KMS-11 (cell line): ENCODE results near the gene MT1M.

Experiments
- H2AFZ ChIP-seq: fragments of 200-600 bp; sonication (generic); 2 replicates; pipeline ENCODE4 v1.6.1; 2016; ENCODE audit warnings: antibody characterized with exemption, mixed run types, low read depth
- H3K27ac ChIP-seq: fragments of 200-600 bp; sonication (generic); 2 replicates; pipeline ENCODE4 v1.6.1; 2016; ENCODE audit warnings: mild to moderate bottlenecking, mixed run types
- H3K27me3 ChIP-seq: fragments of 200-600 bp; sonication (generic); 2 replicates; pipeline ENCODE4 v1.6.1; 2017; ENCODE audit warnings: mild to moderate bottlenecking, low read depth, mixed run types, moderate library complexity; ENCODE audit not compliant: insufficient read depth
- H3K36me3 ChIP-seq: fragments of 200-600 bp; sonication (generic); 2 replicates; pipeline ENCODE4 v1.6.1; 2017; ENCODE audit warnings: mild to moderate bottlenecking, mixed run types; ENCODE audit not compliant: insufficient read depth
- H3K4me1 ChIP-seq: fragments of 200-600 bp; sonication (generic); 2 replicates; pipeline ENCODE4 v1.6.1; 2016; ENCODE audit warnings: mild to moderate bottlenecking, low read depth, mixed run types; ENCODE audit not compliant: poor library complexity, severe bottlenecking
- H3K4me2 ChIP-seq: fragments of 200-600 bp; sonication (generic); 2 replicates; pipeline ENCODE4 v1.7.0; 2016; ENCODE audit warnings: mild to moderate bottlenecking, mixed run types
- H3K4me3 ChIP-seq: fragments of 200-600 bp; sonication (generic); IDR thresholded peaks from 2 replicates; pipeline ENCODE4 v1.6.1; 2017; ENCODE audit warnings: low read depth, low read length, mixed read lengths; ENCODE audit not compliant: insufficient read depth
- H3K79me2 ChIP-seq: fragments of 200-600 bp; sonication (generic); 2 replicates; pipeline ENCODE4 v1.6.1; 2016; ENCODE audit warnings: low read depth, mixed run types; ENCODE audit not compliant: insufficient read depth
- H3K9ac ChIP-seq: fragments of 200-600 bp; sonication (generic); 2 replicates; pipeline ENCODE4 v1.6.1; 2016; ENCODE audit warnings: mild to moderate bottlenecking, mixed run types
- H4K20me1 ChIP-seq: fragments of 200-600 bp; sonication (generic); 2 replicates; pipeline ENCODE4 v1.6.1; 2016; ENCODE audit warnings: mild to moderate bottlenecking, mixed run types; ENCODE audit not compliant: insufficient read depth
- CTCF ChIP-seq: fragments of 200-600 bp; sonication (generic); conservative IDR thresholded peaks from 2 replicates; pipeline ENCODE4 v1.6.1; 2017; ENCODE audit warnings: low read depth, mild to moderate bottlenecking, antibody characterized with exemption, low read length, moderate library complexity, mixed read lengths

The MT1M gene

DNA sequence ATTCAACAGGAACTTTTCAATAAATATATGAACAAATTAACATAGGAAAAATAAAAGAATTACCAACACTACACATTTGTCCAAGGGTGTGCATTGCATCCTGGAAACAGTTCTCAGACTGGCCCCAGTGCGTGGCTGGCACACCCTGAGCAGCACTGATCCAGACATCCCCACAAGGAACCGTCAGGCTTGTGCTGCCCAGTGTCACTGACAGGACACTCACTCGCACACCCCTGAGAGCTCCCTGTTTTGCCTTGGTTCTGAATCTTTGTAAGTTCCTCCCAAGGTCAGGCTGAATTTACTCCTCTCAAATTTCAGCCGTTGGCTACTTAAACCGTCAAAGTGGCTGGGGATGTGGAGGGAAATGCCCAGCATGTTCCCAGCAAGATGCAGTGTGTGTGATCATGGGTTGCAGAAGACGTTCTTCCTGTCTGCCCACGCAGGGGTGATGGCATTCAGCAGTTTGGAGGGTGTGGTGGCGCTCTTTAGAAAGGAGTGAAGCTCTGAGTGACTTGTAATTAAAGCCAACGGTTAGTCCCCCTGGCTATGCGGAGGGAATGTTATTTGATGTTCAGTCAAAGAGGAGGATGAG, 22.3 kb upstream of the MT1M start:
- H3K27ac ChIP-seq = no peak overlapping the region
- H3K9ac ChIP-seq = no peak overlapping the region

DNA sequence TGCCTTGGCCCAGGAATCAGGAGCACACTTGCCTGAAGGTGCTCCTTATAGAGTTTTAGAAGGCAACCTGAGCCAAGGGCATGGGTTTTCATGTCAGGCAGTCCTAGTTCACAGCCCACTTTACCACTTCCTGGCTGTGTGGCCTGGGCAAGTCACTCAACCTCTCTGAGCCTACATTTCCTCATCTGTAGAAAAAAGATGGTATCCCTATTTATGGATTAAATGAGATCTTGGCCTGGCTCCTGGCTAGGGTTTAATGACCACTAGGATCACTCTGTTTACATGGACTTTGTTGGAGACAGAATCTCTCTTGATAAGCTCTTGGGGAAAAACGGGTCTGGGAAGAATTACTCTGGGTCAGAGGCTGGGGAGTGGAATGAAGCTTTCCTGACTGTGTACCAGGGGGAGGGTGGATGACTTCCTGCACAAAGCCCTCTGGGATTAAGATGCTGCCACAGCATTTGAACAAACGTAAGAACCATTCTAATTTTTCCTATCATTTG, 21.8 kb upstream of the MT1M start:
- Histone ChIP-seq H3K4me2 (no peak overlapping the region; the same call in 1 of the 2 replicates), H3K27me3 (peaks cover 10% of the 10 kb centered on the region; the same call in 1 of the 2 replicates), H3K4me1 (peaks cover 16% of the 10 kb centered on the region), H3K36me3 (no peaks in the 10 kb centered on the region), H3K9ac (no peak overlapping the region), H3K27ac (no peak overlapping the region), H2AFZ (no peak overlapping the region), H4K20me1 (no peaks in the 10 kb centered on the region), H3K79me2 (no peaks in the 10 kb centered on the region), H3K4me3 (no peak overlapping the region)
- TF ChIP-seq CTCF = no peak

More for the DNA sequence above, 22.3 kb upstream of the MT1M start:
- Histone ChIP-seq H3K4me1 (peaks cover 16% of the 10 kb centered on the region), H3K36me3 (no peaks in the 10 kb centered on the region), H3K4me2 (peak overlapping the region; percentile 93), H4K20me1 (no peaks in the 10 kb centered on the region), H3K4me3 (no peak overlapping the region), H3K27me3 (peaks cover 10% of the 10 kb centered on the region; the same call in 1 of the 2 replicates), H3K79me2 (no peaks in the 10 kb centered on the region), H2AFZ (no peak overlapping the region)
- no peak for TF ChIP-seq CTCF

DNA sequence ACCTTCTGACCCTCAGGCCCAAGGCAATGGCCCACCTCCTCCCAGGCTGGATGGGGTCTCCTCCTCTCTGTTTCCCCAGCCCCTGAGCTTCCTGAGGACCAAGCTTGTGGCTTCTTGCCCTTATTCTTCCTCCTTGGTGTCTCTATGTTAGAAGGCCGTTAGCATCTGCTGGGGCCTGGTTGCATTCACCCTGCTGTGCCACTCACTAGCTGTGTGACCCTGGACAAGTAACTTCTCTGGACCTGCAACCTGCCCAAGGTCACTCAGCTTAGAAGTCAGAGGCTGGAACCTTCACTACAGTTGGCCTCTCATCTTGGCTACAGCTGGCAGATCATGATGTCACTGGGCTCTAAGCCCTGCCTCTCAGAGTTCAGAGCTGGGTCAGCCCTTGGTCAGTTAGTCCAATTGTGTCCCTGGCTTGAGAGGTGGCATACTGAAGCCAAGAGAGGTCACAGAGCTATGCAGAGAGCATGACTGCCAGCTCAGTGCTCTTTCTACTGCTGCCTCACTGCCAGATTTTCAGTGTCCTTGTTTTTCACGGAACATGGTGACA, 21.1 kb upstream of the MT1M start:
- peaks cover 10% of the 10 kb centered on the region; the same call in 1 of the 2 replicates for H3K27me3 ChIP-seq
- peaks cover 16% of the 10 kb centered on the region for H3K4me1 ChIP-seq
- H3K9ac ChIP-seq = no peak overlapping the region

GRCh38 chr16:56613706-56614105, 18.8 kb upstream of the MT1M start:
- Histone ChIP-seq H3K36me3 (no peaks in the 10 kb centered on the region), H3K27ac (no peak overlapping the region)

More for the DNA sequence above, 21.1 kb upstream of the MT1M start:
- no peak for TF ChIP-seq CTCF
- no peak overlapping the region for H3K4me2 ChIP-seq
- no peak overlapping the region for H2AFZ ChIP-seq
- no peaks in the 10 kb centered on the region for H4K20me1 ChIP-seq
- no peaks in the 10 kb centered on the region for H3K36me3 ChIP-seq
- H3K79me2 ChIP-seq = no peaks in the 10 kb centered on the region
- H3K27ac ChIP-seq = no peak overlapping the region
- no peak overlapping the region for H3K4me3 ChIP-seq

More at GRCh38 chr16:56613706-56614105, 18.8 kb upstream of the MT1M start:
- Histone ChIP-seq H4K20me1 (no peaks in the 10 kb centered on the region), H3K4me3 (no peak overlapping the region), H3K4me2 (no peak overlapping the region), H3K4me1 (peaks cover 14% of the 10 kb centered on the region), H3K79me2 (no peaks in the 10 kb centered on the region), H2AFZ (no peak overlapping the region), H3K27me3 (peaks cover 8% of the 10 kb centered on the region; the same call in 1 of the 2 replicates), H3K9ac (no peak overlapping the region)
- no peak for TF ChIP-seq CTCF
